Measurements from ENCODE around the gene NBPF6.
"Not testable (repeated sequence)": the region's sequence is repeated elsewhere in the genome, so short reads cannot be mapped to it uniquely, and the experiment has no call there.

Gene NBPF6

DNA sequence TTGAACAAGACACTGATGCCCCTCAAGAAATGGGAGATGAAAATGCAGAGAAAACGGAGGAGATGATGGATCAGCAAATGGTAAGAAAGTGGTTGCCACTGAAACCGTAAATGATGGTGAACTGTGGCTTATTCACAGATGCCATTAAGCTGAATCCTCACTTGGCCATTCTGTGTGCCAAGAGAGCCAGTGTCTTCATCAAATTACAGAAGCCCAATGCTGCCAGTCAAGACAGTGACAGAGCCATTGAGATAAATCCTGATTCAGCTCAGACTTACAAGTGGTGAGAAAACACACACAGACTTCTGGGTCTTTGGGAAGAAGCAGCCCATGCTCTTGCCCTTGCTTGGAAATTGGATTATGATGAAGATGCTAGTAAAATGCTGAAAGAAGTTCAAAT lies 52.5 kb downstream of the NBPF6 start:
- DNase-seq, result no peak

DNA sequence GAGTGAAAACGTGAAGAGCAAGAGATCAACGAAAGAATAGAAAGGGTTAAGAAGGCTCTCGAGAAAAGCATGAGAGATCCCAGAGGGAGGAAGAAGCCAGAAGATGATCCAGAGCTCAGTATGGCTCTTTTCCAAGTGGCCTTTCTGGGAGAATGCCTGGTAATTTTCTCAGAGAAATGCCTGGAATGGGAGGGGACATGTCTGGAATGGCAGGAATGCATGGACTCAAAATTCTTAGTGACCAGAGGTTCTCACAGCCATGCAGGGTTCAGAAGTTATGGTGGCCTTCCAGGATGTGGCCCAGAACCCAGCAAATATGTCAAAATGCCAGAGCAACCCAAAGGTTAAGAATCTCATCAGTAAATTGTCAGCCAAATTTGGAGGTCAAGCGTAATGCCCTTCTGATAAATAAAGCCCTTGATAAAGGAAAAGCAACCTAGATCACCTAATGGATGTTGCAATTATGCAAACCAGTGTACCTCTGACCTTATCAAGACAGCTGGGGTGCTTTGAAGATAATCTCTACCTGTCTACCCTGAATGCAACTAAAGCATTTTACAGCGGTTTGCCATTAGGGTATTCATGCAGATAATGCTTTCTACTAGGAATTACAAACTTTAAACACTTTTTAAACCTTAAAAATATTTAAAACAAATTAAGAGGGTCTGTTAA lies 53.1 kb downstream of the NBPF6 start:
- DNase-seq, result no peak

DNA sequence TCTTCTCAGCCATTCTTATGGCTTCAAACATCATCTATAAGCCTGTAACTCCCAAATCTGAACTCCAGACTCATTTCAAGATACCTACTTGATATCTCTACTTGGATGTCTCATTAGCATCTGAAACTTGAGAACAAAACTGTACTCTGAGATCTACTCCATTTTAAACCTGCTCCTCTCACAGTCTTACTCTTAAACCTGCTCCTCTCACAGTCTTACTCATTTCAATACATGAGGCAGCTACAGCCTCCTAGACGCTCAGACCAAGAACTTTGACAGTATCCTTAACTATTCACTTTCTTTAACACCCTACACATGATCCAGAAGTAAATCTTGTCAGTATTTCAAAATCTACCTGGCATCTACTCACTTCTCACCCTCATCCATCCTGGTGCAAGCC lies 54.3 kb downstream of the NBPF6 start:
- DNase-seq, result no peak

GRCh38 chr1:108505763-108506070 lies 55.6 kb downstream of the NBPF6 start:
- no peak for DNase-seq

- DNase-seq, result no peak
Measured at GRCh38 chr1:108511764-108512163, 61.6 kb downstream of the NBPF6 start.

DNA sequence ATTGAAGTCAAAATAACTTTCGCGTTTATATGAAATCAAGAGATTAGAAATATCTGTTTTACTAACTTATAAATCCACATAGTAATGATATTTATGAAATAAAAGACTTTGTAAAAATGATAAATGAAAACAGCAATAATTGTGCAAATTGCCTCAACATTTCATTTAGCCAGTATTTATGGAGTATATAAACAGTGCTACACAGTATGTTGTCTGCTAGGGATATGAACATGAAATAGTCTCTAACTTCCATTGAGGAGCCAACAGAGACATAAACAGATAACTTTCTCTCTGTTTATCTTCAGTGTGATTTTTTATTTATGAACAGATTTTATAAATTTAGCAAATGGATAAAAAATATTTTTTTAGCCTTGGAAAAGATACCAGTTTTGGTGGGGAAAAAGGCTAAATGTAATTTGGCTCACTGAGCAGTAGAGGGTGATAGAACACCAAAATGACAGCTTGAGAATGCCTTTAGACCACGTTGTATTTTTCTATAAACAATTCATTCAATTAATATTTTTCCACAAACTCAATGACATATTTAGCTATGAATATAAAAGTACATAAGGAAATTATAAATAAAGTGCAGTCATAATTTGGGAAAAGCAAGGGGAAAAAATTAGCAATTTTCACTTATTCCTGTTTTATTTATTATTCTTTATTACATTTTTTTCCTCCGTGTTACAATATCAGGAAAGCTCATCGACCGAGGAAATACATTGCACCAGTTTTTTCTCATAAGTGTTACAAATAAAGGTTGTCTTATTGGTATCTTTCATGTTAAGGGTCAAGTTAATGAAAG lies 62.3 kb downstream of the NBPF6 start:
- no peak for DNase-seq

DNA sequence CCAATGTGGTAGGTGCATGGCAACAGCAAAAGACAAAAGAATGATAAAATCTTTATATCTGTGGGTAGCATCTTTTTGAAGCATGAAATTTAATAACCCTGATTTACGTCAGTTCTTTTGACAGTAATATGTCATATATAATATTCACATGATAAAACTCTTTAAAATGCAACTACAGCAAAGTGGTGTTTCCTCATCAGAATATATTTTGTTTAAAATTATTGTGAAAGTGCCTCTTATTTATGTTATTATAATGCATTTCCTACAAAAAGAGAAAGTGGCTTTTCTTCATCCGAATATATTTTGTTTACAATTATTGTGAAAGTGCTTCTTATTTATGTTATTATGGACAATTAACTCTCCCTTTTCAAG lies 62.9 kb downstream of the NBPF6 start:
- no peak for DNase-seq

- not testable (repeated sequence) for DNase-seq
Measured at GRCh38 chr1:108513914-108514313, 63.8 kb downstream of the NBPF6 start.

DNA sequence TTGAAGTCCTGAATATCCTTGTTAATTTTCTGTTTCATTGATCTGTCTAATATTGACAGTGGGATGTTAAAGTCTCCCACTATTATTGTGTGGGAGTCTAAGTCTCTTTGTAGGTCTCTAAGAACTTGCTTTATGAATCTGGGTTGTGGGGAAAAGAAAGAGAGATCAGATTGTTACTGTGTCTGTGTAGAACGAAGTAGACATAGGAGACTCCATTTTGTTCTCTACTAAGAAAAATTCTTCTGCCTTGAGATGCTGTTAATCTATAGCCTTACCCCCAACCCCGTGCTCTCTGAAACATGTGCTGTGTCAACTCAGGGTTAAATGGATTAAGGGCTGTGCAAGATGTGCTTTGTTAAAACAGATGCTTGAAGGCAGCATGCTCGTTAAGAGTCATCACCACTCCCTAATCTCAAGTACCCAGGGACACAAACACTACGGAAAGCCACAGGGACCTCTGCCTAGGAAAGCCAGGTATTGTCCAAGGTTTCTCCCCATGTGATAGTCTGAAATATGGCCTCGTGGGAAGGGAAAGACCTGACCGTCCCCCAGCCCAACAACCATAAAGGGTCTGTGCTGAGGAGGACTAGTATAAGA lies 67.3 kb downstream of the NBPF6 start:
- DNase-seq, result not testable (repeated sequence)
